Activated CD8-positive, alpha-beta T cell treated with anti-CD3 and anti-CD28 coated beads for 36 hours (primary cell): ENCODE measurements around the gene ZNF730. TPM values are rescaled to one million over a fixed set of nuclear protein-coding genes. Genes with fewer than 3 reads are reported as not detected.
"Not testable (repeated sequence)": the region's sequence is repeated elsewhere in the genome, so short reads cannot be mapped to it uniquely, and the experiment has no call there.

Experiments used
- ATAC-seq: fragments of 200-7000 bp; cut with Tn5 transposase; one replicate; pipeline ENCODE4 v1.10.0; 2021; ENCODE audit warnings: mild to moderate bottlenecking, moderate library complexity
- CTCF ChIA-PET: fragments of 350-600 bp; sonication (Branson Sonifier 250); formaldehyde crosslinking; loops from one replicate; lab custom pipeline; 2021; ENCODE audit warnings: antibody characterized with exemption; lab: Charles Lee
- POLR2A ChIA-PET: fragments of 350-600 bp; sonication (Branson Sonifier 250); formaldehyde crosslinking; loops from one replicate; lab custom pipeline; 2021; ENCODE audit warnings: antibody characterized with exemption; lab: Charles Lee
- DNase-seq: peaks from one replicate; pipeline ENCODE4 v3.0.0-alpha.2; 2020
- H3K27ac Mint-ChIP-seq: one replicate; pipeline ENCODE4 v1.8.0; 2021; ENCODE audit warnings: mild to moderate bottlenecking, mixed read lengths
- H3K27me3 Mint-ChIP-seq: one replicate; pipeline ENCODE4 v1.8.0; 2021; ENCODE audit warnings: mixed read lengths
- H3K36me3 Mint-ChIP-seq: one replicate; pipeline ENCODE4 v1.8.0; 2021; ENCODE audit warnings: low read depth, mixed read lengths
- H3K4me1 Mint-ChIP-seq: one replicate; pipeline ENCODE4 v1.8.0; 2021; ENCODE audit warnings: low read depth, mixed read lengths
- H3K4me3 Mint-ChIP-seq: one replicate; pipeline ENCODE4 v1.8.0; 2021; ENCODE audit warnings: mild to moderate bottlenecking, moderate library complexity, mixed read lengths
- H3K9me3 Mint-ChIP-seq: one replicate; pipeline ENCODE4 v1.8.0; 2021; ENCODE audit warnings: mixed read lengths
- CTCF ChIP-seq: fragments of 200-600 bp; IDR thresholded peaks from one replicate; pipeline ENCODE4 v1.8.0; 2022; ENCODE audit warnings: antibody characterized with exemption, mild to moderate bottlenecking
- intact Hi-C: fragments of 100-400 bp; cut with micrococcal nuclease; formaldehyde crosslinking; loops from one replicate; pipeline ENCODE4 v1.10.0; 2022
- total RNA-seq, 2 experiments: library from RNA; stranded (reverse); gene quantifications; one replicate each; pipeline ENCODE4 v1.2.3, GENCODE V29; 2021

ZNF730 gene
- 1 to 10 TPM; 2.6 to 3.3 TPM for total RNA-seq

- peaks cover 2% of the 10 kb centered on the region for H3K9me3 Mint-ChIP-seq
- CTCF ChIA-PET = no interaction called here
- no peak for TF ChIP-seq CTCF
- ATAC-seq (peak; percentile 90), DNase-seq (peak; percentile 64)
- H3K27me3 Mint-ChIP-seq = peaks cover 18% of the 10 kb centered on the region
- POLR2A ChIA-PET = interaction anchor here (1.3 kb wide), 1 partner anchor 280 kb away, joined by 3 read pairs; no protein-coding TSS in a partner anchor
- H3K36me3 Mint-ChIP-seq = peaks cover 10% of the 10 kb centered on the region
- intact Hi-C loops = no loop called here
- H3K4me3 Mint-ChIP-seq = peak within 1 kb of the TSS; percentile 84
- peaks cover 2% of the 10 kb centered on the region for H3K4me1 Mint-ChIP-seq
- H3K27ac Mint-ChIP-seq = peak within 1 kb of the TSS; percentile 76
These were observed at the start of gene ZNF730 for GRCh38 chr19:23116802-23117571. TSS of gene ZNF730 (plus strand) at chr19:23117025. CDS start at chr19:23117174, 149 bp downstream.

- H3K36me3 Mint-ChIP-seq = no peaks in the 10 kb centered on the region
- ChIA-PET POLR2A (no interaction called here), CTCF (interaction anchor here (0.9 kb wide), 2 partner anchors 38 to 218 kb away, joined by 3 read pairs; no protein-coding TSS in a partner anchor)
- peaks cover 39% of the 10 kb centered on the region for H3K27me3 Mint-ChIP-seq
- peak; percentile 49 for ATAC-seq
- DNase-seq = peak; percentile 52
- no peak overlapping the region for H3K27ac Mint-ChIP-seq
- H3K4me1 Mint-ChIP-seq = peaks cover 3% of the 10 kb centered on the region
- intact Hi-C loops = no loop called here
- H3K9me3 Mint-ChIP-seq = peaks cover 13% of the 10 kb centered on the region
- H3K4me3 Mint-ChIP-seq = no peak overlapping the region
- TF ChIP-seq CTCF = no peak
These were observed 46.3 kb upstream of the ZNF730 start for GRCh38 chr19:23070353-23071146.

- H3K27me3 Mint-ChIP-seq = peaks cover 42% of the 10 kb centered on the region
- H3K4me1 Mint-ChIP-seq = peaks cover 3% of the 10 kb centered on the region
- H3K9me3 Mint-ChIP-seq = peaks cover 13% of the 10 kb centered on the region
- no peak overlapping the region for H3K4me3 Mint-ChIP-seq
- no peak for ATAC-seq
- ChIA-PET POLR2A (no interaction called here), CTCF (interaction anchor here (0.9 kb wide), 1 partner anchor 37 kb away, joined by 3 read pairs; no protein-coding TSS in a partner anchor)
- intact Hi-C loops = no loop called here
- no peaks in the 10 kb centered on the region for H3K36me3 Mint-ChIP-seq
- peak; percentile 20 for DNase-seq
- no peak overlapping the region for H3K27ac Mint-ChIP-seq
- TF ChIP-seq CTCF = no peak
These were observed 45.7 kb upstream of the ZNF730 start for GRCh38 chr19:23071147-23071511.

GRCh38 chr19:23075031-23075733, 41.6 kb upstream of the ZNF730 start:
- peaks cover 33% of the 10 kb centered on the region for H3K27me3 Mint-ChIP-seq
- ATAC-seq = peak; percentile 68

GRCh38 chr19:23077776-23078175, 39.0 kb upstream of the ZNF730 start:
- H3K4me1 Mint-ChIP-seq, DNase-seq, POLR2A ChIA-PET, ATAC-seq, H3K4me3 Mint-ChIP-seq, intact Hi-C loops, H3K27ac Mint-ChIP-seq, H3K9me3 Mint-ChIP-seq, H3K36me3 Mint-ChIP-seq: not testable (repeated sequence)
- peaks cover 22% of the 10 kb centered on the region for H3K27me3 Mint-ChIP-seq
- CTCF ChIA-PET = interaction anchor here (1.4 kb wide), 1 partner anchor 8 kb away, joined by 3 read pairs; no protein-coding TSS in a partner anchor

More at GRCh38 chr19:23075031-23075733, 41.6 kb upstream of the ZNF730 start:
- Mint-ChIP-seq H3K27ac (no peak overlapping the region), H3K9me3 (peaks cover 14% of the 10 kb centered on the region), H3K4me3 (peak overlapping the region; percentile 63), H3K4me1 (peaks cover 3% of the 10 kb centered on the region), H3K36me3 (no peaks in the 10 kb centered on the region)
- POLR2A ChIA-PET = no interaction called here
- DNase-seq = peak; percentile 24
- intact Hi-C loops = no loop called here
- TF ChIP-seq CTCF = no peak
- CTCF ChIA-PET = no interaction called here
